Activated gamma-delta T cell treated with Interleukin-2 at 50 U/mL for 16 hours (primary cell): Measurements from ENCODE around the gene MIER2.
"Not testable (repeated sequence)": the region's sequence is repeated elsewhere in the genome, so short reads cannot be mapped to it uniquely, and the experiment has no call there.

Experiments used
- DNase-seq: peaks from one replicate; pipeline ENCODE4 v3.0.0-alpha.2; 2020

MIER2 gene

GRCh38 chr19:281156-281853 is 63.3 kb downstream of the MIER2 start:
- DNase-seq = no peak

DNA sequence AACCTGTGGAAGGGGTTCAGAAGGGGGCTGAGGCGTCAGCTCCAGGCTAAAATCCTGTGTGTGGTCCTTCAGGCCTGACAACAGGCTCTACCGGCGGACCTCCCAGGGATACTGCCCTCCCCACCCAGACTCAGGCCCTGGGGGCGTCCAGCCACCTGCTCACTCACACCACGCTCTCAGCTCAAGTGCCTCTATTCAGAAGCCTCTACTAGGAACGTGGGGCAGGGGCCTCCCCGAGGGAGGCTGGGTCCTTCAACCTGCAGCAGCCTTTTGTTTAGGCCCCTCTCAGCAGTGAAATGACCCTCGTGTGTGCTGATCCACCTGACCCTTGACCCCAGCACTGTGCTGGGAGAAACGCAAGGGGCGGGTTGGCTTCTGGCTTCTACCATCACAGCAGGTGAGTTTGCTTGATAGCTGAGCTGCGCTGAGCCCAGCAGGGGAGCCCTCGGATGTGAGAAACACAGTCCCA is 64.0 kb downstream of the MIER2 start:
- no peak for DNase-seq

DNA sequence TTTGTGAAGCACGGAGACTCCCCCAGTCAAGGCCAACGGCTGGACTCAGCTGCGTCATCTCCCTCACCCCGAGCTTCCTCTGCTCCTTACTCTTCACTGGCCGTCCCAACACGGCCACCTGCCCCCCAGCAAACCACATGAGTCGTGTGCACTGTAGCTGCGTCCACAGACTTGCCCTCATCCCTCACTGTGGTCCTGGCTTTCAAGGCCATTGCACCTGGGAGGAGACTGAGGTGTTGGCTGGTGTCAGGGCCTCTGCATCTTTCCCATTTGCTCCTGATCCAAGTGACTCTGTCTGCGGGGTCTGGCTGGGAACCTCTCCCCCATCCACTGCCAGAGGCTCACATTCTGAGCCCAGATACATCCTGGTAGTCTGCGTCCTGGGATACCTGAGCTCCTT is 64.9 kb downstream of the MIER2 start:
- no peak for DNase-seq

GRCh38 chr19:279231-279630 is 65.4 kb downstream of the MIER2 start:
- no peak for DNase-seq

DNA sequence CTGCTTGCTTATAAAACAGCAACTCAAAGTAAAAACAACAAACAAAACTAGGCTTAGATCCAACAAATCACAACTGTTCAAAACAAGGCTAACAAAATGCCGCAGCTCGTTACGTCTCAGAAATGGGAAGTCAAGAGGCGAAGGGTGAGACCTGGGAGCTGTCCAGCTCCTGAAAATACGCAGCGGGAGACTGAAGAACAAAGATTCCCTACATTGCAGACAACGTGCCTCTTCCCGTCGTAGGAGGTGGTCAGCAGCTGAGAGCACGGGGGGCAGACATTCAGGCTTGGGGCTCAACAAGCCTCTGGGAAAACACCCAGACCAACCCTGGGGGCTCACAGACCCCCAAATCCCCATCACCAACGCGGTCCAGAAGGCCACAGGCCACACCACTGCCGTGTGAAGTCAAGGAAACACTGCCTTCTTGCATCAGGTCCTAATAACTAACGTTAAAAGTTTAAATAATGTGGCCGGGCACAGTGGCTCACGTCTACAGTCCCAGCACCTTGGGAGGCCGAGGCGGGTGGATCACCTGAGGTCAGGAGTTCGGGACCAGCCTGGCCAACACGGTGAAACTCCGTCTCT is 66.9 kb downstream of the MIER2 start:
- no peak for DNase-seq

DNA sequence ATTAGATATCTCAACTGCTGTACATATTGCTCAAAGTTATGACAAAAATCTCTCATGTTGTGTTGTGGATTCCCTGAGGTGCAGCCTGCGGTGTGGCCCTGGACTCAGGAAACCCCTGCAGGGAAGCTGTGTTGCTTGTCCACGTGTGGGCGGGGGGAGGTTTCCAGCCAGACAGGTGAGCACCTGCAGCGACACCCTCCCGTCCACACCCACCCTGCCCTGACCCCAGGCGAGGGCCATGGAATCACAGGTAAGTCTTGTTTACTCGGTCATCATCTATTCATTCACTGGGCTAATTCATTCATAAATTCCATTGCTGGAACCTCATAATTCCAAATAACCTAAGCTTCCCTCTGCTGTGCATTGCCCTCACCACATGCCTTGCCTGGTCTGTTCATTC is 67.5 kb downstream of the MIER2 start:
- DNase-seq = no peak

- no peak for DNase-seq
These were observed 68.5 kb downstream of the MIER2 start for GRCh38 chr19:275958-276646.

GRCh38 chr19:275000-275399 is 69.6 kb downstream of the MIER2 start:
- no peak for DNase-seq

DNA sequence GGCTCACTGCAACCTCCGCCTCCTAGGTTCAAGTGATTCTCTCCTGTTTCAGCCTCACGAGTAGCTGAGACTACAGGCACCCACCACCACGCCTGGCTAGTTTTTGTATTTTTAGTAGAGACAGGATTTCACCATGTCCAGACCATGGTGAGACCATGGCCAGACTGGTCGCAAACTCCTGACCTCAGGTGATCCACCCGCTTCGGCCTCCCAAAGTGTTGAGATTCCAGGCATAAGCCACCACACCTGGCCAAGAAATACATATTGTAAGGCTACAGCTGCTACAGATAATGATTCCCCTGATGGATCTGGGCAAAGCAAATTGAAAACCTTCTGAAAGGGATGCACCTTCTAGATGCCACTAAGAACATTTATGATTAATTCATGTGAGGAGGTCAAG is 71.2 kb downstream of the MIER2 start:
- DNase-seq = no peak

DNA sequence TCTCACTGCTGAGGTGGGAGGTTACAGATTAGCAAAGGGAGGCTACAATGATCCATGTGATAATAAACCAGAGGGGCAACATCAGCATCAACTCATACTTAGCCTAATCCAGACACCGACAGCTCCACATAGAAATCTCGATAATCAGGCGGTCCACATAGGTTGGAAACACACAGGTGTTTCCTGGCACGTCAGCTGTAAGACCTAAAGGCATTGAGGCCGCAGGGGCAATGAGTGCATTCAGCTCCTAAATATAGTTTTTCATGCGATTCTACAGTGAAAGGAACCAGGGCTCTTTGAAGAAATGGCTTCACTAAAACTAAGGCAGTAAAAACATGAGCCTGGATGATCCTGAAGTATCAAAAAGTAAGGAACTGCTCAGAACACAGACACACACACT is 72.7 kb downstream of the MIER2 start:
- no peak for DNase-seq

GRCh38 chr19:270766-271318 is 73.8 kb downstream of the MIER2 start:
- DNase-seq = not testable (repeated sequence)

DNA sequence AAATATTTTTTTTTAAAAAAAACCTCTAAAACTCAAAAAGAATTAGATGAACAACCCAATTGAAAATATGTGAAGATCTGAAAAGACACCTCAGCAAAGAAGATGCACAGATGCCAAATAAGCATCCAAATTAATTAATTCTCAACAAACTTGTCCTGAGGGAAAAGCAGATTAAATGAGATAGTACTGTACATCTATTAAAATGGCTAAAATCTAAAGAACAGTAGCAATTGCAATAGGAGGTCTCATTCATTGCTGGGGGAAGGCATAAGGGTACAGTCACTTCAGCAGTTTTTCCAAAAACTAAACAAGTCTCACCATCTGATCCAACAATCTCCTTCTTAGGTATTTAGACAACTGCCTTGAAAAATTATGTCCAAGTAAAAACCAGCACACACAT is 75.4 kb downstream of the MIER2 start:
- DNase-seq = no peak

- no peak for DNase-seq
These were observed 82.5 kb downstream of the MIER2 start for GRCh38 chr19:262125-262524.

DNA sequence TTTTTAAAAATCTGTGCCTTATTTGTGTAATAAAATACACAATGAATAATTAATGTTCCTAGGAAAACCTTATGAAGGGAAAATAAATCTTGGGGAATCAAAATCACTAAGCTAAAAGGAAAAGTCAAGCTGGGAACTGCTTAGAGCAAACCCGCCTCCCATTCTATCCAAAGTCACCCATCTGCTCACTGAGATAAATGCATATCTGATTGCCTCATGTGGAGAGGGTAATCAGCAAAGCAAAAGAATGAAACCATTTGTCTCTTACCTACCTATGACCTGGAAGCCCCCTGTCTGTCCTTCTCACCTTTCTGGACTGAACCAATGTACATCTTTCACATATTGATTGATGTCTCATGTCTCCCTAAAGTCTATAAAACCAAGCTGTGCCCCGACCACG is 87.8 kb downstream of the MIER2 start:
- not testable (repeated sequence) for DNase-seq
